Limb (tissue), 2 donors: ENCODE data around the gene GPAT2.
"Not testable (repeated sequence)": the region's sequence is repeated elsewhere in the genome, so short reads cannot be mapped to it uniquely, and the experiment has no call there.

Experiments
- DNase-seq, 2 donors: peaks; one replicate each; pipeline ENCODE4 v3.0.0-alpha.2; 2016; ENCODE audit errors: extremely low spot score in 2 of 2

GPAT2 gene

GRCh38 chr2:96065381-96065930 lies 30.7 kb upstream of the GPAT2 start:
- DNase-seq: peak in 1 of 2 donors; percentile 23

- not testable (repeated sequence) for DNase-seq
Measured at GRCh38 chr2:96064760-96065159, 30.0 kb upstream of the GPAT2 start.

GRCh38 chr2:96064047-96064675 lies 29.4 kb upstream of the GPAT2 start:
- DNase-seq: not testable (repeated sequence)

GRCh38 chr2:96063116-96063899 lies 28.6 kb upstream of the GPAT2 start:
- DNase-seq: peak in 1 of 2 donors; percentile 26

GRCh38 chr2:96062483-96062882 lies 27.8 kb upstream of the GPAT2 start:
- not testable (repeated sequence) for DNase-seq

- not testable (repeated sequence) for DNase-seq
Measured at GRCh38 chr2:96061901-96062300, 27.2 kb upstream of the GPAT2 start.

- not testable (repeated sequence) for DNase-seq
Measured at GRCh38 chr2:96061197-96061817, 26.6 kb upstream of the GPAT2 start.

- DNase-seq: not testable (repeated sequence)
Measured at GRCh38 chr2:96060325-96060724, 25.6 kb upstream of the GPAT2 start.

GRCh38 chr2:96059443-96059842 lies 24.7 kb upstream of the GPAT2 start:
- not testable (repeated sequence) for DNase-seq

- DNase-seq: not testable (repeated sequence)
Measured at GRCh38 chr2:96055830-96056229, 21.1 kb upstream of the GPAT2 start.

- not testable (repeated sequence) for DNase-seq
Measured at GRCh38 chr2:96054537-96054936, 19.8 kb upstream of the GPAT2 start.

GRCh38 chr2:96053385-96053784 lies 18.7 kb upstream of the GPAT2 start:
- not testable (repeated sequence) for DNase-seq

GRCh38 chr2:96052632-96053031 lies 17.9 kb upstream of the GPAT2 start:
- DNase-seq: not testable (repeated sequence)

GRCh38 chr2:96049917-96050262 lies 15.2 kb upstream of the GPAT2 start:
- DNase-seq: not testable (repeated sequence)

GRCh38 chr2:96049049-96049916 lies 14.6 kb upstream of the GPAT2 start:
- DNase-seq: not testable (repeated sequence)

- not testable (repeated sequence) for DNase-seq
Measured at GRCh38 chr2:96035554-96035953, 838 bp upstream of the GPAT2 start.

- DNase-seq: not testable (repeated sequence)
Measured at GRCh38 chr2:96033997-96034396, 719 bp downstream of the GPAT2 start.

- not testable (repeated sequence) for DNase-seq
Measured at GRCh38 chr2:96027725-96028325, 6.9 kb downstream of the GPAT2 start.

- DNase-seq: not testable (repeated sequence)
Measured at GRCh38 chr2:96025755-96026154, 9.0 kb downstream of the GPAT2 start.

- peak in 1 of 2 donors; percentile 22 for DNase-seq
Measured at GRCh38 chr2:96025194-96025492, 9.6 kb downstream of the GPAT2 start.
